ENCODE results near the gene GTF2H4. TPM values are rescaled to one million over a fixed set of nuclear protein-coding genes. Genes with fewer than 3 reads are reported as not detected.

Gene GTF2H4
- total RNA-seq, 1 donor: 10.9 TPM

DNA sequence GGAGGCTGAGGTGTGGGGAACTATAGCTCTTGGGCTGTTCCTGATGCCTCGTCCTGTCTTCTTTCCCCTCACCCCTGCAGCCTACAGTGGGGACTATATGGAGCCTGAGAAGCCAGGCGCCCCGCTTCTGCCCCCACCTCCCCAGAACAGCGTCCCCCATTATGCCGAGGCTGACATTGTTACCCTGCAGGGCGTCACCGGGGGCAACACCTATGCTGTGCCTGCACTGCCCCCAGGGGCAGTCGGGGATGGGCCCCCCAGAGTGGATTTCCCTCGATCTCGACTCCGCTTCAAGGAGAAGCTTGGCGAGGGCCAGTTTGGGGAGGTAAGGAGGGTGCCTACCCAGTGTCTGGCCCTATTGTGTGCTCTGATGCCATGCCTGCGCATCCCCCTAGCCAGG, 11.5 kb upstream of the GTF2H4 start:
- Histone ChIP-seq H3K4me1 (ENCODE audit: insufficient read depth, low read length) (no peaks in the 10 kb centered on the region), H3K4me2 (ENCODE audit: insufficient read depth, low read length) (no peak overlapping the region), H2AFZ (ENCODE audit: low read length) (no peak overlapping the region), H3K79me2 (ENCODE audit: insufficient read depth, low read length) (no peaks in the 10 kb centered on the region), H3K4me3 (ENCODE audit: insufficient read depth, low read length) (no peak overlapping the region), H4K20me1 (ENCODE audit: insufficient read depth, low read length) (no peaks in the 10 kb centered on the region), H3K27me3 (ENCODE audit: insufficient read depth, low read length) (no peaks in the 10 kb centered on the region), H3K36me3 (ENCODE audit: insufficient read depth, low read length) (peaks cover 24% of the 10 kb centered on the region), H3K9me3 (ENCODE audit: low read depth, low read length) (no peaks in the 10 kb centered on the region), H3K27ac (ENCODE audit: low read depth, low read length) (no peak overlapping the region)
- DNase-seq (ENCODE audit: insufficient read length, low spot score, missing footprints): peak; percentile 56
- TF ChIP-seq, protein P1, sequence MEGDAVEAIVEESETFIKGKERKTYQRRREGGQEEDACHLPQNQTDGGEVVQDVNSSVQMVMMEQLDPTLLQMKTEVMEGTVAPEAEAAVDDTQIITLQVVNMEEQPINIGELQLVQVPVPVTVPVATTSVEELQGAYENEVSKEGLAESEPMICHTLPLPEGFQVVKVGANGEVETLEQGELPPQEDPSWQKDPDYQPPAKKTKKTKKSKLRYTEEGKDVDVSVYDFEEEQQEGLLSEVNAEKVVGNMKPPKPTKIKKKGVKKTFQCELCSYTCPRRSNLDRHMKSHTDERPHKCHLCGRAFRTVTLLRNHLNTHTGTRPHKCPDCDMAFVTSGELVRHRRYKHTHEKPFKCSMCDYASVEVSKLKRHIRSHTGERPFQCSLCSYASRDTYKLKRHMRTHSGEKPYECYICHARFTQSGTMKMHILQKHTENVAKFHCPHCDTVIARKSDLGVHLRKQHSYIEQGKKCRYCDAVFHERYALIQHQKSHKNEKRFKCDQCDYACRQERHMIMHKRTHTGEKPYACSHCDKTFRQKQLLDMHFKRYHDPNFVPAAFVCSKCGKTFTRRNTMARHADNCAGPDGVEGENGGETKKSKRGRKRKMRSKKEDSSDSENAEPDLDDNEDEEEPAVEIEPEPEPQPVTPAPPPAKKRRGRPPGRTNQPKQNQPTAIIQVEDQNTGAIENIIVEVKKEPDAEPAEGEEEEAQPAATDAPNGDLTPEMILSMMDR (IDR thresholded peaks at IDR 0.05; ENCODE audit: extremely low read depth, low read depth, low read length): no peak

DNA sequence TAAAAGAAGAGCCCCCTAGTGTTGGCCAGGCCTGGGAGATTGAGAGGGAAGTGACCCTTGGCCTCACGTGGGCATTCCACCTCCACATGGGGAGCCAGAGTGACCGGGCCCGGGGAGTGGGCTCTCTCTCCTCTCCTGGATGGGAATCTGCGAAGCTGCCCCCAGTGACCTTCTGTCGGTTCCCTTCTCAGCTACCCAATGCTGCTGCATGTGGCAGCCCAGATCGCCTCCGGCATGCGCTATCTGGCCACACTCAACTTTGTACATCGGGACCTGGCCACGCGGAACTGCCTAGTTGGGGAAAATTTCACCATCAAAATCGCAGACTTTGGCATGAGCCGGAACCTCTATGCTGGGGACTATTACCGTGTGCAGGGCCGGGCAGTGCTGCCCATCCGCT, 10.1 kb upstream of the GTF2H4 start:
- Histone ChIP-seq H3K36me3 (ENCODE audit: insufficient read depth, low read length) (peaks cover 24% of the 10 kb centered on the region), H2AFZ (ENCODE audit: low read length) (no peak overlapping the region), H3K79me2 (ENCODE audit: insufficient read depth, low read length) (no peaks in the 10 kb centered on the region), H3K4me2 (ENCODE audit: insufficient read depth, low read length) (no peak overlapping the region), H4K20me1 (ENCODE audit: insufficient read depth, low read length) (no peaks in the 10 kb centered on the region), H3K4me3 (ENCODE audit: insufficient read depth, low read length) (no peak overlapping the region), H3K9me3 (ENCODE audit: low read depth, low read length) (no peaks in the 10 kb centered on the region), H3K27ac (ENCODE audit: low read depth, low read length) (no peak overlapping the region), H3K27me3 (ENCODE audit: insufficient read depth, low read length) (no peaks in the 10 kb centered on the region), H3K4me1 (ENCODE audit: insufficient read depth, low read length) (no peaks in the 10 kb centered on the region)
- TF ChIP-seq, protein P1 (IDR thresholded peaks at IDR 0.05; ENCODE audit: extremely low read depth, low read depth, low read length): no peak
- no peak for DNase-seq (ENCODE audit: insufficient read length, low spot score, missing footprints)

DNA sequence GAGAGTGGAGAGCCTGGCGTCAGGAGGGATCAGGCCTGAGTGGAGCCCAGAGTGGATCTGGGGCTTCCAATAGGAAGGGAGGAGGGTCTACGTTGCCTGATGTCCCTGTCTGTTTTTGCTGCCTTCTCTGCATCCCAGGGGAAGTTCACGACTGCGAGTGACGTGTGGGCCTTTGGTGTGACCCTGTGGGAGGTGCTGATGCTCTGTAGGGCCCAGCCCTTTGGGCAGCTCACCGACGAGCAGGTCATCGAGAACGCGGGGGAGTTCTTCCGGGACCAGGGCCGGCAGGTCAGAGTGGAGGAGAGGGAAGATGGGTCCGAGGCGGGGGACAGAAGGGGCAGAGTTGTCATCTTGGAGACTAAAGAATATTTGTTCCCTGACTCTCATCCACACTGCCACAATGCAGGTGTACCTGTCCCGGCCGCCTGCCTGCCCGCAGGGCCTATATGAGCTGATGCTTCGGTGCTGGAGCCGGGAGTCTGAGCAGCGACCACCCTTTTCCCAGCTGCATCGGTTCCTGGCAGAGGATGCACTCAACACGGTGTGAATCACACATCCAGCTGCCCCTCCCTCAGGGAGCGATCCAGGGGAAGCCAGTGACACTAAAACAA, 9.2 kb upstream of the GTF2H4 start:
- Histone ChIP-seq H3K4me1 (ENCODE audit: insufficient read depth, low read length) (no peaks in the 10 kb centered on the region), H3K36me3 (ENCODE audit: insufficient read depth, low read length) (peaks cover 24% of the 10 kb centered on the region), H3K27ac (ENCODE audit: low read depth, low read length) (no peak overlapping the region), H3K9me3 (ENCODE audit: low read depth, low read length) (no peaks in the 10 kb centered on the region), H3K27me3 (ENCODE audit: insufficient read depth, low read length) (no peaks in the 10 kb centered on the region), H3K4me3 (ENCODE audit: insufficient read depth, low read length) (no peak overlapping the region), H2AFZ (ENCODE audit: low read length) (no peak overlapping the region), H3K4me2 (ENCODE audit: insufficient read depth, low read length) (no peak overlapping the region), H4K20me1 (ENCODE audit: insufficient read depth, low read length) (no peaks in the 10 kb centered on the region), H3K79me2 (ENCODE audit: insufficient read depth, low read length) (no peaks in the 10 kb centered on the region)
- TF ChIP-seq, protein P1 (IDR thresholded peaks at IDR 0.05; ENCODE audit: extremely low read depth, low read depth, low read length): no peak
- peak; percentile 53 for DNase-seq (ENCODE audit: insufficient read length, low spot score, missing footprints)

DNA sequence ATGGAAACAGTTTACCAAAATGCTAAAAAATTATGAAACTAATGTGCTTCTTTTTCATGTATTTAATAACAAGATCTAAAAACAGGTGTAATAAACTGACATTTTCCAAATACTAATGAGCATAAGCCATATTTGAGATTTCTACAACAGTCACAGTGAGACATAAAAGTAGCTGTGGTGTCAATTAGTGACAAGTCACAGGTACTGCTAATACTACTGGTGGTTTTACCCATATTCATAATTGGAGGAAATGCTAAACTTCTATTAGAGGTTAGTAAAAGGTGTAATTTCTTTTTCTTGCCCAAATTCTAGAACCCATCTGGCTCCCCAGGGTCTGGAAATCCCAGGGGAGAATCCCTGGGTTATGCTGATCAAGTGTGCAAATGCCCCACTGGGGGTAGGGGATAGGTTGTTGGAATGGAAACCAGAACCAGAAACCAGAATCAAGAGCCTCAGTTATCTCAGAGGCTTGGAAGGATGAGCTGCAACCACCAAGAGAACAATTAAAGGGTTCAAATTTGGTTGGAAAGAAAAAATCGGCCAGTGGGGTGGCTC, 7.1 kb upstream of the GTF2H4 start:
- Histone ChIP-seq H3K36me3 (ENCODE audit: insufficient read depth, low read length) (peaks cover 13% of the 10 kb centered on the region), H3K9me3 (ENCODE audit: low read depth, low read length) (no peaks in the 10 kb centered on the region), H3K4me2 (ENCODE audit: insufficient read depth, low read length) (no peak overlapping the region), H3K27ac (ENCODE audit: low read depth, low read length) (no peak overlapping the region), H3K27me3 (ENCODE audit: insufficient read depth, low read length) (no peaks in the 10 kb centered on the region), H3K79me2 (ENCODE audit: insufficient read depth, low read length) (no peaks in the 10 kb centered on the region), H3K4me3 (ENCODE audit: insufficient read depth, low read length) (no peak overlapping the region), H3K4me1 (ENCODE audit: insufficient read depth, low read length) (no peaks in the 10 kb centered on the region), H2AFZ (ENCODE audit: low read length) (no peak overlapping the region), H4K20me1 (ENCODE audit: insufficient read depth, low read length) (no peaks in the 10 kb centered on the region)
- peak; percentile 35 for DNase-seq (ENCODE audit: insufficient read length, low spot score, missing footprints)
- TF ChIP-seq, protein P1 (IDR thresholded peaks at IDR 0.05; ENCODE audit: extremely low read depth, low read depth, low read length): no peak
